ENCODE measurements around the gene TLL1. TPM values are rescaled to one million over a fixed set of nuclear protein-coding genes. Genes with fewer than 3 reads are reported as not detected.

Gene TLL1
- total RNA-seq, 1 experiment from 2014 or later: 5.0 TPM

DNA sequence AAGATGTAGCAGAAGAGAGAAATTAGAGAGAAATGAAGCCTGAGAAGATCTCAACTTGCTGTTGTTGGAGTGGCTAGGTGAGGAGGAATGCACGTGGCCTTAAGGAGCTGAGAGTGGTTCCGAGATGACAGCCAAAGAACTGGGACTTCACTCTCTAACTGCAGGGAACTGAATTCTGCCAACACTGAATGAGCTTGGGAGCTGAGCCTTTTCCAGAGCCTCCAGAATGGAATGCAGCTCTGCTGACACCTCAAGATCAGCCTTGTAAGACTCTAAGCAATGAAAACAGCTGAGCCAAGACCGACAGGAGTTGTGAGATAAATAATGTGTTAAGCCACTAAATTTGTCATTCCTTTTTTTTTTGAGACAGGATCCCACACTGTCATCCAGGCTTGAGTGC lies 73.0 kb downstream of the TLL1 start:
- Histone ChIP-seq H3K4me2 (ENCODE audit: low read length) (no peak overlapping the region), H3K36me3 (ENCODE audit: low read depth, low read length) (no peaks in the 10 kb centered on the region; the same call in 1 of the 2 replicates), H3K4me1 (ENCODE audit: insufficient read depth, low read length) (no peaks in the 10 kb centered on the region), H3K27ac (ENCODE audit: low read length) (no peak overlapping the region), H3K4me3 (ENCODE audit: low read length) (no peak overlapping the region), H3K9ac (ENCODE audit: low read length) (no peak overlapping the region), H3F3A (ENCODE audit: low read length, unreplicated experiment) (no peaks in the 10 kb centered on the region), H4K20me1 (ENCODE audit: low read length) (no peaks in the 10 kb centered on the region), H3K9me2 (replicated peaks; ENCODE audit: low read length) (no peaks in the 10 kb centered on the region), H3K9me3 (ENCODE audit: low read length) (no peaks in the 10 kb centered on the region), H3K27me3 (ENCODE audit: low read length) (no peaks in the 10 kb centered on the region), H2AFZ (ENCODE audit: low read length) (no peak overlapping the region), H3K79me2 (ENCODE audit: low read length) (no peaks in the 10 kb centered on the region)
- BruUV-seq (replicated peaks): no TSS peak
- intact Hi-C loops (cut with micrococcal nuclease): no loop called here
- DNase-seq (no peak), ATAC-seq (no peak)
- CTCF ChIA-PET: no interaction called here
- TF ChIP-seq EZH2 (IDR thresholded peaks at IDR 0.05; ENCODE audit: low read length, unreplicated experiment) (no peak), EZH2phosphoT487 (IDR thresholded peaks at IDR 0.05; ENCODE audit: borderline replicate concordance, low read length) (no peak)
- TF ChIP-seq, protein P1, sequence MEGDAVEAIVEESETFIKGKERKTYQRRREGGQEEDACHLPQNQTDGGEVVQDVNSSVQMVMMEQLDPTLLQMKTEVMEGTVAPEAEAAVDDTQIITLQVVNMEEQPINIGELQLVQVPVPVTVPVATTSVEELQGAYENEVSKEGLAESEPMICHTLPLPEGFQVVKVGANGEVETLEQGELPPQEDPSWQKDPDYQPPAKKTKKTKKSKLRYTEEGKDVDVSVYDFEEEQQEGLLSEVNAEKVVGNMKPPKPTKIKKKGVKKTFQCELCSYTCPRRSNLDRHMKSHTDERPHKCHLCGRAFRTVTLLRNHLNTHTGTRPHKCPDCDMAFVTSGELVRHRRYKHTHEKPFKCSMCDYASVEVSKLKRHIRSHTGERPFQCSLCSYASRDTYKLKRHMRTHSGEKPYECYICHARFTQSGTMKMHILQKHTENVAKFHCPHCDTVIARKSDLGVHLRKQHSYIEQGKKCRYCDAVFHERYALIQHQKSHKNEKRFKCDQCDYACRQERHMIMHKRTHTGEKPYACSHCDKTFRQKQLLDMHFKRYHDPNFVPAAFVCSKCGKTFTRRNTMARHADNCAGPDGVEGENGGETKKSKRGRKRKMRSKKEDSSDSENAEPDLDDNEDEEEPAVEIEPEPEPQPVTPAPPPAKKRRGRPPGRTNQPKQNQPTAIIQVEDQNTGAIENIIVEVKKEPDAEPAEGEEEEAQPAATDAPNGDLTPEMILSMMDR (conservative IDR thresholded peaks at IDR 0.05; ENCODE audit: low read depth, low read length): no peak
- POLR2A ChIA-PET (ENCODE audit: unreplicated experiment): no interaction called here

DNA sequence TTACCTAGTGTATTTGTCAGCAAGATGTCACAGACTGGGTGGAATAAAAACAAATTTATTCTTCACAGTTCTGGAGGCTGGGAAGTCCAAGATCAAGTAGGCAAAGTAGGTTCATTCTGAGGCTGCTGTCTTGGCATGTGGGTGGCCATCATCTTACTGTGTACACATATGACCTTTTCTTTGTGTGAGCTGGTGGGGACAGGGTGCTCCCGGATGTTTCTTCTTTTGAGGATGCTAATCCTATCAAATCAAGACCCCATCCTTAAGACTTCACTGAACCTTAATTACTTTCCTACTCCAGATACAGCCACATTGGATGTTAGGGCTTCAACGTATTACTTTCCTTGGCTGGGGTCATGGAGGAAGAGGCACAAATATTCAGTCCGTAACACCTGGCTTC lies 74.0 kb downstream of the TLL1 start:
- intact Hi-C loops (cut with micrococcal nuclease): no loop called here
- no peaks in the 10 kb centered on the region; the same call in 1 of the 2 replicates for H3K36me3 ChIP-seq (ENCODE audit: low read depth, low read length)
- no peak overlapping the region for H2AFZ ChIP-seq (ENCODE audit: low read length)
- no peak overlapping the region for H3K27ac ChIP-seq (ENCODE audit: low read length)
- TF ChIP-seq, protein P1 (conservative IDR thresholded peaks at IDR 0.05; ENCODE audit: low read depth, low read length): no peak
- no peak for TF ChIP-seq EZH2phosphoT487 (IDR thresholded peaks at IDR 0.05; ENCODE audit: borderline replicate concordance, low read length)
- TF ChIP-seq EZH2 (IDR thresholded peaks at IDR 0.05; ENCODE audit: low read length, unreplicated experiment): no peak
- no peak overlapping the region for H3K9ac ChIP-seq (ENCODE audit: low read length)
- H3K4me1 ChIP-seq (ENCODE audit: insufficient read depth, low read length): no peaks in the 10 kb centered on the region
- BruUV-seq (replicated peaks): no TSS peak
- ATAC-seq (no peak), DNase-seq (no peak)
- H3K4me3 ChIP-seq (ENCODE audit: low read length): no peak overlapping the region
- POLR2A ChIA-PET (ENCODE audit: unreplicated experiment): no interaction called here
- H4K20me1 ChIP-seq (ENCODE audit: low read length): no peaks in the 10 kb centered on the region
- CTCF ChIA-PET: no interaction called here
- no peaks in the 10 kb centered on the region for H3K79me2 ChIP-seq (ENCODE audit: low read length)
- H3K27me3 ChIP-seq (ENCODE audit: low read length): no peaks in the 10 kb centered on the region
- no peaks in the 10 kb centered on the region for H3K9me2 ChIP-seq (replicated peaks; ENCODE audit: low read length)
- no peaks in the 10 kb centered on the region for H3K9me3 ChIP-seq (ENCODE audit: low read length)
- no peaks in the 10 kb centered on the region for H3F3A ChIP-seq (ENCODE audit: low read length, unreplicated experiment)
- H3K4me2 ChIP-seq (ENCODE audit: low read length): no peak overlapping the region

DNA sequence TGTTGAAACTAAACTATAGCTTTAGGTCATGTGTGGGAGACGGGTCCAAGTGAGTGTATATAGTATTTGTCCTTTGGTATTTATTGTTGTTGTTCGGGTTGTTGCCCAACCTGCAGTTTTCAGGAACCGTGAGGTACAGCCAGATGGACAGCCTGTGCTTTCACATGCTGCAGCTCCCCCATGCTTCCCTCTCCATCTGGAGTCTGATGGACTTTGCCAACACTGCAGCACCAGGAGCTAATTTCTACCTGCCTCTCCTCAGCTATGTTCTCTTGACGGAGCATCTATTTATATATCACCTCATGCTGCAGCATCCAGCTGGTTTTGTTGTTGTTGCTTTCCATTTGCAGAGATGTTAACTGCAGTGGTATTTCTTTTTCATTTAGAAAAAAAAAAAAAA lies 80.1 kb downstream of the TLL1 start:
- Histone ChIP-seq H3K4me1 (ENCODE audit: insufficient read depth, low read length) (no peaks in the 10 kb centered on the region), H3K4me3 (ENCODE audit: low read length) (no peak overlapping the region), H3K9ac (ENCODE audit: low read length) (no peak overlapping the region), H3K4me2 (ENCODE audit: low read length) (no peak overlapping the region), H3K9me2 (replicated peaks; ENCODE audit: low read length) (no peaks in the 10 kb centered on the region), H3K36me3 (ENCODE audit: low read depth, low read length) (no peaks in the 10 kb centered on the region; the same call in 1 of the 2 replicates), H3K27me3 (ENCODE audit: low read length) (no peaks in the 10 kb centered on the region), H3K9me3 (ENCODE audit: low read length) (no peaks in the 10 kb centered on the region), H2AFZ (ENCODE audit: low read length) (no peak overlapping the region), H4K20me1 (ENCODE audit: low read length) (no peaks in the 10 kb centered on the region), H3F3A (ENCODE audit: low read length, unreplicated experiment) (no peaks in the 10 kb centered on the region), H3K79me2 (ENCODE audit: low read length) (no peaks in the 10 kb centered on the region), H3K27ac (ENCODE audit: low read length) (no peak overlapping the region)
- no peak for DNase-seq
- TF ChIP-seq, protein P1 (conservative IDR thresholded peaks at IDR 0.05; ENCODE audit: low read depth, low read length): no peak
- TF ChIP-seq EZH2phosphoT487 (IDR thresholded peaks at IDR 0.05; ENCODE audit: borderline replicate concordance, low read length) (no peak), EZH2 (IDR thresholded peaks at IDR 0.05; ENCODE audit: low read length, unreplicated experiment) (no peak)
- POLR2A ChIA-PET (ENCODE audit: unreplicated experiment): interaction anchor here (0.7 kb wide), 1 partner anchor 104 kb away, joined by 12 read pairs; no protein-coding TSS in a partner anchor
- no peak for ATAC-seq
- no TSS peak for BruUV-seq (replicated peaks)
- intact Hi-C loops (cut with micrococcal nuclease): no loop called here
- CTCF ChIA-PET: no interaction called here
